Right ventricle myocardium inferior (tissue), 1 donor: ENCODE results near the gene IL1R2. TPM values are rescaled to one million over a fixed set of nuclear protein-coding genes. Genes with fewer than 3 reads are reported as not detected.
"Not testable (repeated sequence)": the region's sequence is repeated elsewhere in the genome, so short reads cannot be mapped to it uniquely, and the experiment has no call there.

Experiments used
- ATAC-seq: fragments of 200-7000 bp; cut with Tn5 transposase; one replicate; pipeline ENCODE4 v1.9.1; 2020; ENCODE audit warnings: mild to moderate bottlenecking, moderate library complexity
- DNase-seq: peaks from one replicate; pipeline ENCODE4 v3.0.0; 2021; ENCODE audit errors: missing footprints
- intact Hi-C: fragments of 100-400 bp; cut with DNase I; formaldehyde crosslinking; loops from one replicate; pipeline ENCODE4 v1.11.0; 2022
- total RNA-seq: library from RNA; stranded (reverse); fragmentation: NEBNext Ultra II Directional; extraction: Animal tissue kit (Norgen Biotek cat#: 25700); gene quantifications from one replicate; pipeline ENCODE4 v1.2.1, GENCODE V29; 2021
- donor health status: DM: no; HTN: yes; CAD: no; lungs with severe emphysema.

The IL1R2 gene
- total RNA-seq, 1 donor from 2014 or later = 1.3 TPM

DNA sequence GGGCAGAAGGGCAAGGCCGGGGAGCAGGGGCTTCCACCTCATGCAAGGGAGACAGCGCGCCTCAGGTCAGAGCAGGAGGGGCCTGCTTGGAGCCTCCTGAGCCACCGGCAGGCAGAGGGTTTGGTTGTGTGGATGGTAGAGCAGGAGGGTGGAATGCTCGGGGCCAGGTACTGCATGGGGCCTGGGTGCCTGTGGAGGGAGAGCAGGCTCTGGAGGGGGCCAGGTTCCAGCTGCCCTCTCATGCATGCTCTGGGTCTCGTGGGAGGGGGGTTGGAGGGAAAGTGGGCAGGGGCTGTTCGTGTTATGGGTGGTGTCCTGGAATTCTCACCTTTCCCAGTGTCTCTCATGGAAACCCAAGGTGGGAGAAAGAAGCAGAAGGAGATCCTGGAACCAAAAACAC is 3.2 kb upstream of the IL1R2 start:
- intact Hi-C loops = loop anchor here (10.0 kb wide), 1 partner anchor 104 kb away; no protein-coding TSS in a partner anchor
- ATAC-seq (no peak), DNase-seq (no peak)

DNA sequence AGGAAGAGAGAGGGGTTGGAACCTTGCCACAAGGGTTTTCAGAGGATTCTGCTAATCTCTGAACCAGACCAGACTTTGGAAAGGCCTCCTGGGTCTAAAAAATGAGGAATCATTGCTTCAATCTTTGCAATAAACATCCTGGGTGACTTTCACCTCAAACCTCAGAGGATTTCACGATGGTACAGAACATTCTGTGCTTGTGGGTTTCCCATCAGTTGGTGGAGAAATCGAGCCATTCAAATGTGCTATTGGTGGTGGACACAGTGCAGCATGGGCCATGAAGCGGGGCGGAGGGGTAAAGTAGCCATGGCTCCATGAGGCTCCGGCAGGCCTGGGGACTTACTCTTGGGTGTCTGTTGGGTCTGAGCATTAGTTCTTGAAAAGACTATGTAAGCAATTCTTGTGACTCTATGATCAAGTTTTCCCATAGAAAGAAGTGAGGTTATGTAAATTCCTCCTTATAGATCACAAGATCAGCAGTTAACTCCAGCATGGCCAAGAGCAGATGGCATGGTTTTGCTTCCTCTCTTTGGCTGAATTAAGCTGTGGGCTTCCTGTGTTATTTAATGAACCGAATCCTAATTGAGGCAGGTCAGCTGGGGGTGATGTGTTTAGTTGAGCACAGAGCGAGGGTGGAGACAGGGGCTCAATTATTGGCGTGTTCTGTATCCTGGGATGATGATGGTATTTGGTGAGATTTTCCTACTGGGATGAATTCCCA is 1.9 kb upstream of the IL1R2 start:
- ATAC-seq = no peak
- DNase-seq = no peak
- intact Hi-C loops = loop anchor here (10.0 kb wide), 1 partner anchor 105 kb away; no protein-coding TSS in a partner anchor

DNA sequence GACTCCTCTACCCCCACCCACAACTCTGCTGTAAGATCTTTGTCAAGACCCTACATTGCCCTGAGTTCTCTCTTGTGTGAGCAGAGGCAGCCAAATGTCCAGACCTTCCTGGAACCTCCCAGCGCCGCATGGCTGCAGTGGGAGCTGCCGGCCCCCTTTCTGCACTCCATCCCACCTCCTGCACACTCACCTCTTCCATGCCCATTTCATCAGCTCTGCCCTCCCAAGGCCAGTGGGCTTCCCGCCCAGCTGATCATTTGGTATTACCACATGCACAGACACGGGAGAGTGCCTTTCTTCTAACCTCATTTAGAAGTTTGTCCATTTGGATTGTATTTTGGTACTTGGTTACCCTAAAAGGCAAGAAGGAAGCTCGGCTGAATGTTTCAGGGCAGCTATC is 2.0 kb downstream of the IL1R2 start:
- intact Hi-C loops = no loop called here
- ATAC-seq = no peak
- DNase-seq = no peak

DNA sequence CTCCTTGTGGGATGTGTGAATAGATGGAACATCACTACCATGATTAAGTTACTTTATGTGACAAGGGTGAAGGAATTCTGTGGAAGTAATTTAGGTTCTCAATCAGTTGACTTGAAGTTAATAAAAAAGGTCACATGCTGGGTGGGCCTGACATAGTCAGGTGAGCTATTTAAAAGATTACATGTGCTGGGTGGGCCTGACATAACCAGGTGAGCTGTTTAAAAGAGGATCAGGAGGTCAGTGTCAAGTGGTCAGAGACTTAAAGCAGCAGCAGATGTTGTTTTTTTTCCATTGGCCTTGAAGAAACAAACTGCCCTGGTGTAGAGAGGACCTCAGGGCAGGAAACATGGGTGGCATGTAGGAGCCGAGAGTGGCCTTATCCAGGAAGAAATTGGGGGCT is 3.3 kb downstream of the IL1R2 start:
- no peak for DNase-seq
- no peak for ATAC-seq
- intact Hi-C loops = no loop called here

DNA sequence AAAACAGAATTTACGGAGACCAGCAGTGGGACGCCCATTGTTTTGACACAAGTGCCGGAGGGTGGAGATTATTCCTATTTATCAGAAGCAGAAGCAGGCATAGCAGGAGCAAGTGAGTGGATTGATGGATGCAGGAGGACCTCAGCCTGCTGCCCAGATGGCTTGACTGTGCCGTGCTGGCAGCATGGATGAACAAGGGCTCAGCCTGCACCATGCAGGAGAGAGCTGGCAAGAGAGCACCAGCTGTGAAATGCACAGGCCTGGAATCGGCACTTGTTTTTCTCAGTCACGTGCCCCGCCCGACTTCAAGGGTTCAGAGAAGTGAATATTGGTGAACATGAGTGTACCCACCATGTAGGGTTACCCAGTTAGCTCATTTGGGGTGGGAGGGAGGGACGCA is 4.0 kb downstream of the IL1R2 start:
- DNase-seq = no peak
- intact Hi-C loops = no loop called here
- ATAC-seq = no peak

DNA sequence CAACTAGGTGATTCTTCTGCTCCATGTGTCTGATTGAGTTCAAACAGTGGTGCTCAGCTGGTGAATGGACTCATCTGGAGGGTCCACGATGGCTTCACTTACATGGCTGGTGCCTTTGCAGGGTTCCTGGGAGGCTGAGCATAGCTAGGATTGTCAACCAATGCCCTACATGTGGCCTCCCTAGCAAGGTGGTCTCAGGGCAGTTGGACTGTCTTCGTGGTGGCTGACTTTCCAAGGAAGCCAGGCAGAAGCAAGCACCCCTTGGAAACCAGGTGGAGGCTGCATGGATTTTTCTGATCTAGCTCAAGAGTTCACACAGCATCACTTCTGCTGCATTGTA is 6.8 kb downstream of the IL1R2 start:
- no peak for ATAC-seq
- DNase-seq = no peak

DNA sequence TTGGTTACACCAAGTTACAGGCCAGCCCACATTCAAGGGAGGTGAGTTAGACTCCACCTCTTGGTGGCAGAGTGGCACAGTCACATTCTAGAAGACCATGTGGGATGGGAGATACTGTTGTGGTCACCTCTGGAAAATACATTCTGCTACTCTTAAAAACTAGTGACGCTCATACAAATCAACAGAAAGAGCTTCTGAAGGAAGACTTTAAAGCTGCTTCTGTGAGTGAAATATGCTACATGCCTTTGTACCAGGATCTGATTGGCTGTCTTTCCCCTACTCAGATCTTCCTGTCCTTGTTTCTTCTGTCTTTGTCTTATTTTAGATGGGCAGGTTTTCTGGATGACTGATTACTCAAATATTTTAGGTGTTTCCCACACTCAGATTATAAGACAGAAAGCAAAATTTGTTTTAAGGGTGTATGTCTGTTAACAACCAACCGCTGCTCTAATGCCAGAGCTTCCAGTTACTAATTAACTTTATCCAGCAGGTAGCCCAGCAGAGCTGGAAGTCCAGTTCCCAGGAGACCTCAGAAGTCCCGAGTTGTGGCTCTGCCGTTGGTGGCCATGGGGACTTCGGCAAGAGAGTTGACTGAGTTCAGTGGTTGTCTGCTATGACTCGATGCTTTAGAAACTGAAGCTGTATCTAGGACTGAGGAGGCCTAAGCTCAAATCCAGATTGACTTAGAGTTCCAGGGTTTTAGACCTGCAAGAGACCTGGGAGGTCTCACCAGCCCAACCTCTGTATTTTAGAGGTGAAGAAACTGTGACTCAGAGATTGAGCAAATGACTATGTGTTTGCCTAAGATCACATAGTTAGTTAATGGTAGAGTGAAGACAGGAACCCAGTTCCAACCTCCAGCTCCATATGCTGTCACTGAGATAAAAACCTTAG is 7.4 kb downstream of the IL1R2 start:
- DNase-seq = no peak
- no peak for ATAC-seq
- intact Hi-C loops = no loop called here

More for the DNA sequence above, 6.8 kb downstream of the IL1R2 start:
- intact Hi-C loops = no loop called here

DNA sequence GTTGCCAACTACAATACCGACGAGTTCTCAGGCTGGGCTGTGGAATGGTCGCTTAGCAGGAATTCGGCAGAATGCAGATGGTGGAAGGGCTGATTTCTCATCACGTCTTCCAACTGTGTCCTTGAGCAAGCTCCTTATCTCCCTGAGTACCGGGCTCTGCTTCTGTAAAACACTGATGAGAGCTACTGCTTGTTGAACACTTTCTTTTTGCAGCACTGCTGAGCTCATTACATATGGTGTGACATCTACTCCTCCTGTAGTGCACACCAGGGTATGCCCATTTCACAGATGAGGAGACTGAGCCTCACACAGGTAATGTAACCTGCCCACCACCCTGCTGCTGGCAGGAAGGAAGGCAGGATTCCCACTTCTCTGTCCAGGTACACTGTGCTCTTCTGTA is 8.3 kb downstream of the IL1R2 start:
- intact Hi-C loops = no loop called here
- ATAC-seq (no peak), DNase-seq (no peak)

DNA sequence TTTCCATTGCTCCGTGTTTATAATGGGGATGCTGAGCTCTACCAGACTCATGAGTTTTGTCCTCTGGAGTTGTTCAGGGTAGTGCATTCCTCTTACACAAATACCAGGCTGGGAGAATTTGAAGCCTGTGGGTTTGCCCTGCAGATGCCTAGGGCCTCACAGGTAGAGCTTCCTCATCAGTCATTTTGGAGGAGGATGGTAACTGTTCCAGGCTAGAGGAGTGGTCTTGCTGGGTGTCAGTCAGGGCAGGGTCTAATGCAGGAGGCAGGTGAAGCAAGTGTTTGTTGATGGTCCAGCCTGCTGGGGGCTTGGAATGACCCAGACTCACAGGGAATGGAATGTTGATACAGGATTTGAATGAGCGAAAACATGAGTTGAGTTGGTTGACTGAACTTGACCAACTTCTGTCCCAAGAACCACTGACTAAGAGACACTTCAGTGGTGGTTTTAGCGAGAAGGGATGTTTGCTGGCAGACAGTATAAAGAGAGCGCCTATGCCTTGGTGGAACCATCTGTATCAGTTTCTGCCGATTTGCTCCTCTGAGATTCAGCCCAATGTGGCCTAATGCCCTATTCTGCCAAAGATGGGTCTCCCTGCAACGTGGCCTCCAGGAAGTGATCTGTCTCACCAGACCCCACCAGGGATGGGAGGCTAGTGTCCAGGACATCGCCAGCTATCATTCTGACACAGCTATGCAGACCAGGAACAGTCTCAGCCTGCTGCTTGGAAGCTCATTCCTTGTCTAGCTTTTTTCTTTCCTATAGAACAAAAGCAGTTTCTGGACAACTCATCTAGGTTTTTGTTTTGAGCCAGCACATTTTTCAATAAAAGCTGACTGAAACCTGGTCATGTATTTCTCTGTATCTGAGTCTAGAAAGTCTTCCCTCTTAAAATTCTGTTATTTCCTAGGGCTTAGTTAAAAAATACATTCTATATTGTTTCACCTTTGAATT is 9.3 kb downstream of the IL1R2 start:
- intact Hi-C loops = no loop called here
- ATAC-seq (no peak), DNase-seq (no peak)

DNA sequence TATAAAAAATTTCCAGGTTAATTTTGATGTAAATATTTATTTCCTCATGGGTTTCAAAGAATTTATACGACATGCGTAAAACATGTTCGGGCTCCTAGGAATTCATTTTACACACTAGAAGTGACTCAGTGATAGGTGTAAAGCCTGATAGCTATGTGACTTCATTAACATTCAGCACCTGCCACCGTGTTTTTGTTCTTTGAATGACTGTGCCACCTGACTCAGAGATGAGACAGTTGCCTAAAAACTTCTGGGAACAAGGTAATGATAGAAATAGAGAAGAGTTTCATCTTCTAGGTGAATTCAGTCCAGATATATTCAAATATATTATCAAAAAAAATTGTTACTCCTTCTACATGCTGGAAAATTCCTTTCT is 10.0 kb downstream of the IL1R2 start:
- DNase-seq (no peak), ATAC-seq (no peak)
- intact Hi-C loops = no loop called here

DNA sequence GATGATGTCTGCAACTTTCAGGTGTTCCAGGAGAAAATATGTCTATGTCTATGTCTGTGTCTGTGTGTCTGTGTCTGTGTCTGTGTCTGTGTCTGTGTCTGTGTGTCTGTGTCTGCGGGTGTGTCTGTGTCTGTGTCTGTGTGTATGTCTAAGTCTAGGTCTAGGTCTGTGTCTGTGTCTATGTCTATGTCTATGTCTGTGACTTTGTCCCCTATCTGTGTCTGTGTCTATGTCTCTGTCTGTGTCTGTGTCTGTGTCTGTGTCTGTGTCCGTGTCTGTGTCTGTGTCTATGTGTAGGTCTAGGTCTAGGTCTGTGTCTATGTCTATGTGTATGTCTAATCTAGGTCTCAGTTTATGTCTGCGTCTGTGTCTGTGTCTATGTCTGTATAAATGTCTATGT is 10.5 kb downstream of the IL1R2 start:
- intact Hi-C loops = no loop called here
- ATAC-seq (no peak), DNase-seq (no peak)

DNA sequence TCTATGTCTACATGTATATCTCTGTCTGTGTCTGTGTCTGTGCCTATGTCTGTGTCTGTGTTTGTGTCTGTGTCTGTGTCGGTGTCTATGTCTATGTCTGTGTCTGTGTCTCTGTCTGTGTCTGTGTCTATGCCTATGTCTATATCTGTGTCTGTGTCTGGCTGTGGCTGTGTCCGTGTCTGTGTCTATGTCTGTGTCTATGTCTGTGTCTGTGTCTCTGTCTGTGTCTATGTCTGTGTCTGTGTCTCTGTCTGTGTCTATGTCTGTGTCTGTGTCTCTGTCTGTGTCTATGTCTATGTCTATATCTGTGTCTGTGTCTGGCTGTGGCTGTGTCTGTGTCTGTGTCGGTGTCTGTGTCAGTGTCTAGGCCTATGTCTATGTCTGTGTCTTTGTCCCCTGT is 11.1 kb downstream of the IL1R2 start:
- DNase-seq, ATAC-seq, intact Hi-C loops: not testable (repeated sequence)

DNA sequence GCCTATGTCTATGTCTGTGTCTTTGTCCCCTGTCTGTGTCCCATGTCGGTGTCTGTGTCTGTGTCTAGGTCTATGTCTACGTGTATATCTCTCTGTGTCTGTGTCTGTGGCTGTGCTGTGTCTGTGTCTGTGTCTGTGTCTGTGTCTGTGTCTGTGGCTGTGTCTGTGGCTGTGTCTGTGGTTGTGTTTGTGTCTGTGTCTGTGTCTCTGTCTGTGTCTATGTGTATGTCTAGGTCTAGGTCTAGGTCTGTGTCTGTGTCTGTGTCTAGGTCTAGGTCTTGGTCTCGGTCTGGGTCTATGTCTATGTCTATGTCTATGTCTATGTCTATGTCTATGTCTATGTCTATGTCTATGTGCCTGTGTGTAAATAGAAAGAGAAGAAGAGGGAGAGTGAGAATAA is 11.9 kb downstream of the IL1R2 start:
- ATAC-seq = no peak
- intact Hi-C loops = no loop called here
- no peak for DNase-seq

DNA sequence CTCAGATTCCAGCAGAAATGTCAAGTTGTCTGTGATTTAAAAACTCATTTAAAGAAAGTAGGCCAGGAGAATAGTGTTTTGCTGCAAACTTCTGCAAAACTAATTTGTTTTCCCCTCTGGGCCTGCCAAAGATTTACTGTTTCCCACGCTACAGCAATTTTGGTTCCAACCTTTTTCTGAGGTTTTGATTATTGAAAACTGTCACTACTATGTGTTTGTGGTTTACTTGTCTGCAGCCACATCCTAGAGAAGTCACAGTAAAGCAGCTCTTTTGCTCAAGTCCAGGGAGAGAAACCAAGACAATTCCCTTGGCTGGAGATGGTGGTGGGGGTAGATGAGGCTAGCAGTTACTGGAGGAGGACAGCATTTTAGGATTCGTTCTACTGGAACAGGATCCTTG is 12.8 kb downstream of the IL1R2 start:
- no peak for DNase-seq
- intact Hi-C loops = no loop called here
- ATAC-seq = no peak

DNA sequence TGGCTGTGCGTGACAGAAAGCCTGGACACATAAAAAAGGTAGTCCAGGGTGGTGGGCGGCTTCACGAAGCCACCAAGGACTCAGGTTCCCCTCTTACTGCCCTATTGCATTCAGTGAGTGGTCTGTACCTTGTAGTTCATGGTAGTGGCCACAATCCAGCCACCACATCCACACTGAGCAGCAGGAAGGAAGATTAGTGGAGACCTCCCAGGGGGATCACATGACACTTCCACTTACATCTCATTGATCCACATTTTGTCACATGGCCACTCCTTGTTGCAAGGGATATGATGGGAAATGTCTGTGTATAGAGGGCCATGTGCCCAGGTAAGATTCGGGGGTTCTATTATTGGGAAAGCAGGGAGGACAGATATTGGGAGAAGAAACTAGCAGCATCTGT is 13.7 kb downstream of the IL1R2 start:
- intact Hi-C loops = no loop called here
- DNase-seq (no peak), ATAC-seq (peak; percentile 13)

DNA sequence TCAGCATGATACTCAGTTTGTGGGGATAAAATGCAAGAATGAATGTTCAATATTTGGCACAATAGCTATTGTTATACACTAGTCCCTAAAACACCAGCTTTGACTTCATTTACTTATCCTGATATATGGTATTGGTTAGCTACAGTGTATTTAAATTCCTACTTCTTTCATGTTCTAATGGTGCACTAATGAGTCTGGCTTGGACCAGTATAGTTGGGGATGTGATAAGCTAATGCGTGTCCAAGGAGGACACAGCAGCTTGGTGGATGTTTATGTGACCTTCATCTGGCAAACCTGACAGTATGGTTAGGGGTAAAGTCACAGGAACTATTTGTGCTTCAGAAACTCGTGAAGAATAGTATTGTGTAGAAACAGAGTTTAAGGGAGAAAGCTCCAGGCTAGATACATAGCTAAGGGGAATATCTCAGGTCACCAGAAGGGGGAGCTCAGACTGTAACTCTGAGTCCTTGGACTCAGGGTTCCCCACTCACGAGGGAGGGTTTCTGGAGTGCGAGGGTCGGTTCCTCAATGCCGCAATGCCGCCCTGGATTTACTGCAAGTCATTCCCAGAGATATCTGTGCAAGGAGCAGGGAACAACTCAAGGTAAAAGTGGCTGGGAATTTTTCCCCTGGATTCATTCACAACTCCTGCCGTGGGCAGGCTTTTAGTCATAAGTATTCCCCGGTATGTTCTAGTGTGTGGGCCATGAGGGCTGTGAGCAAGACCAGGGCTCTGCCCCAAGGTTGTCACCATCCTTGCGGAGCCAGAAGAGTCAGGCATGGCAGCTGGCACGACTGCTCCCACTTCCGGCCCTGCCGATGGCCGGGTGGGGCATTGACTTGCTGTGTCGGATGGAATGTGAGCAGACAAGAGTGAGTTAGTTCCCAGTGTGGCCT is 14.5 kb downstream of the IL1R2 start:
- intact Hi-C loops = no loop called here
- peak; percentile 73 for ATAC-seq
- DNase-seq = no peak

DNA sequence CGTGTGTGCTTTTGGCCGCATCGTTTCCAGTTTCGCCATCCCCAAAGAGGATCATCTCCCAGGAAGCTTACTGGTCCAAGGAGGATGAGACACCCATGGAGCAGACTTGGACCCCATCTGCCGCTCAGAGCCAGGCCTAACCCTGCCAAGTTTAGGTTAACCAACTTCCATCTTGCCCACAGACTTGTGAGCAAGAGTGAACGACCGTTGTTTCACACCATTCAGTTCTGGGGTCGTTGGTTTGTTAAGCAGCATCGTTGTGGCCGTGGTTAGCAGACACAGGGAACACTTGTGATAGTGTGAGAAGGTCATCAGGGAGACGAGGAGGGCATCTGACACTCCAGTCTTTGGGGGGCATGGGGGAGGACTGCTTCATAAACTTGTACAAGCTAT is 15.1 kb downstream of the IL1R2 start:
- intact Hi-C loops = no loop called here
- DNase-seq (no peak), ATAC-seq (no peak)

DNA sequence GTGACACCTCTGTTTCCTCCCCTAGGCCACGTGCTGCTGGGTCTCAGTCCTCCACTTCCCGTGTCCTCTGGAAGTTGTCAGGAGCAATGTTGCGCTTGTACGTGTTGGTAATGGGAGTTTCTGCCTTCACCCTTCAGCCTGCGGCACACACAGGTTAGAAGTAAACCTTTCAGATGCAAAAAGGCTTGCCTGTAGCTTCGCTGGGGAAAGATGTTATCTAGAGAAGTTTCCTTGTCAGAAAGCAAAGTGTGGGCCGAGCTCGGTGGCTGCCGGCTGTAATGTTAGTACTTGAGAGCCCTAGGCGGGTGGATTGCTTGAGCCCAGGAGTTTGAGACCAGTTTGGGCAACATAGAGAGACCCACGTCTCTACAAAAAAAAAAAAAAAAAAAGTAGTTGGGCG is 16.7 kb downstream of the IL1R2 start:
- intact Hi-C loops = no loop called here
- no peak for ATAC-seq
- no peak for DNase-seq
